Cardiac muscle cell (in vitro differentiated cells and primary cell): ENCODE data around the gene FSCN2. TPM values are rescaled to one million over a fixed set of nuclear protein-coding genes. Genes with fewer than 3 reads are reported as not detected.

Experiments used
- DNase-seq, 2 donors: peaks; one replicate each; pipeline versions ENCODE4 v3.0.0 to v3.0.0-alpha.2; 2010 to 2017; ENCODE audit warnings: low read depth in 1 of 2, low spot score in 1 of 2
- H3K27ac ChIP-seq: fragments of 200-600 bp; sonication (generic); 2 replicates; pipeline ENCODE4 v1.5.1; 2016
- H3K27me3 ChIP-seq: fragments of 200-600 bp; sonication (generic); 2 replicates; pipeline ENCODE4 v1.6.0; 2016; ENCODE audit warnings: control low read depth
- H3K36me3 ChIP-seq: fragments of 200-600 bp; sonication (generic); 2 replicates; pipeline ENCODE4 v1.5.1; 2016; ENCODE audit warnings: control low read depth
- H3K4me1 ChIP-seq: fragments of 200-600 bp; sonication (generic); 2 replicates; pipeline ENCODE4 v1.8.1; 2017; ENCODE audit warnings: low read depth, mild to moderate bottlenecking, mixed run types
- H3K4me3 ChIP-seq: fragments of 200-600 bp; sonication (generic); 2 replicates; pipeline ENCODE4 v1.5.1; 2016; ENCODE audit warnings: mild to moderate bottlenecking
- H3K9me3 ChIP-seq: fragments of 200-600 bp; sonication (generic); 2 replicates; pipeline ENCODE4 v1.5.1; 2017; ENCODE audit warnings: low read depth, mild to moderate bottlenecking, control low read depth
- polyA plus RNA-seq: library from polyadenylated mRNA; unstranded; fragments of >200 nt; fragmentation: Nextera tagmentation; extraction: Ambion mirVana; gene quantifications from 2 replicates; pipeline ENCODE4 v1.2.1, GENCODE V29; 2016
- total RNA-seq: library from RNA; depleted of rRNA; stranded (reverse); fragments of >200 nt; gene quantifications from 2 replicates; pipeline ENCODE4 v1.2.3, GENCODE V29; 2016
- TF ChIP-seq, protein P1 (sequence below): IDR thresholded peaks from 2 replicates; pipeline ENCODE4 v1.5.1; 2012; ENCODE audit warnings: low read depth, mild to moderate bottlenecking, low read length

FSCN2 gene
- total and polyA plus RNA-seq, 2 experiments from 2014 or later = 1.5 to 9.0 TPM

DNA sequence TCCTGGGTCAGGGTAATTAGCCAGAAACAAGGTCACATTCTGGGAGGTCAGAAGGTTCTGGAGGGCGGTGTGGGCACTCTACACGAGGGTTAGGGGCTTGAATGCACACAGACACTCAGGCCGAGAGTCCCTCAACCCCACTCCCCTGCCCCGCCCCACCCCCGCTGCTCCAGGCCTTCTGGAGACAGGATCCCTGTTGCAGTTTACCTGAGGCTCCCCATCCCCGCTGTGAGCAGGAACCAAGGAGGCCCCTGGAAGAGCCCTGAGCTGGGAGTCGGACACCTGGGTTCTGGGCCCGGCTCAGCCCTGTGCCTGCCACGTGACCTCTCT lies 11.2 kb upstream of the FSCN2 start:
- TF ChIP-seq, protein P1, sequence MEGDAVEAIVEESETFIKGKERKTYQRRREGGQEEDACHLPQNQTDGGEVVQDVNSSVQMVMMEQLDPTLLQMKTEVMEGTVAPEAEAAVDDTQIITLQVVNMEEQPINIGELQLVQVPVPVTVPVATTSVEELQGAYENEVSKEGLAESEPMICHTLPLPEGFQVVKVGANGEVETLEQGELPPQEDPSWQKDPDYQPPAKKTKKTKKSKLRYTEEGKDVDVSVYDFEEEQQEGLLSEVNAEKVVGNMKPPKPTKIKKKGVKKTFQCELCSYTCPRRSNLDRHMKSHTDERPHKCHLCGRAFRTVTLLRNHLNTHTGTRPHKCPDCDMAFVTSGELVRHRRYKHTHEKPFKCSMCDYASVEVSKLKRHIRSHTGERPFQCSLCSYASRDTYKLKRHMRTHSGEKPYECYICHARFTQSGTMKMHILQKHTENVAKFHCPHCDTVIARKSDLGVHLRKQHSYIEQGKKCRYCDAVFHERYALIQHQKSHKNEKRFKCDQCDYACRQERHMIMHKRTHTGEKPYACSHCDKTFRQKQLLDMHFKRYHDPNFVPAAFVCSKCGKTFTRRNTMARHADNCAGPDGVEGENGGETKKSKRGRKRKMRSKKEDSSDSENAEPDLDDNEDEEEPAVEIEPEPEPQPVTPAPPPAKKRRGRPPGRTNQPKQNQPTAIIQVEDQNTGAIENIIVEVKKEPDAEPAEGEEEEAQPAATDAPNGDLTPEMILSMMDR = no peak
- H3K27me3 ChIP-seq = peaks cover 5% of the 10 kb centered on the region
- H3K4me3 ChIP-seq = no peak overlapping the region
- peaks cover 8% of the 10 kb centered on the region for H3K36me3 ChIP-seq
- peaks cover 36% of the 10 kb centered on the region for H3K4me1 ChIP-seq
- DNase-seq = peak in 1 of 2 donors; percentile 0
- H3K27ac ChIP-seq = no peak overlapping the region
- H3K9me3 ChIP-seq = no peaks in the 10 kb centered on the region

DNA sequence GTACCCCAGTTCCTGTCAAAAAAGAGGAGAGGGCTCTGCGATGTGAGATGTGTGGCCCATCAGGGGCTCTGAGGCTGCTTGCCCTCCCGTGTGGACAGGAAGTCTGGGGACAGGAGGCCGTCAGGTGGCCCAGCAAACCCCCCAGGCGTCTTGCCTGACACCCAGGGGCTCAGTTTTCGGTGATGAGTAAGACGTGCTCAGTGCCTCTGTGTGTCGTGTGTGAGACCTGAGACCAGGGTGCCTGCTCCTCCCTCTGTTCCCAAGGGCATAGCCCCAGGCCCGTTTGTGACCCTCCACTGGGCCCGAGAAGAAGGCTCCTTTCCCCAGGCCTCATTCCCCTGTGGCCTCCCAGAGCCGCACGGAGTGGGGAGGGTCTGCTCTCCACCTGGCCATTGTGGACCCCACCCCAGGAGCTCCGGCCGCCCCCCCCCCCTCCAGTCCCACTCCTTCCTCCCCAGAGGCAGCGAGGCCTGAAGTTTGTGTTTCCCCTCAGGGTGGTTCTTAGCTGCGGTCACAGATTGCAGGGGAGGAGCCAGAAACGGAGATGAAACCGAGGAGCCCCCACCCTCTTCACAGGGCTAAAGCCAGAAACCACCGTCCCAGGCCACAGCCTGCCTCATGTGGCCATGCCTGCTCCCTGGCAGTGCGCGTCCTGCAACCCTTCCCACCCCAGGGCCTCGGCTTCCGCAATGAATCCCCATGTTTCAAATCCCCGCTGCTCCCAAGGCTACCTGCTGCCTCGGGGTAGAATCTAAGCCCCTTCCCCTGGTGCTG lies 10.7 kb upstream of the FSCN2 start:
- H3K4me1 ChIP-seq = peaks cover 36% of the 10 kb centered on the region
- TF ChIP-seq, protein P1 = no peak
- H3K4me3 ChIP-seq = no peak overlapping the region
- DNase-seq = peak in 1 of 2 donors; percentile 14
- peaks cover 3% of the 10 kb centered on the region for H3K36me3 ChIP-seq
- H3K27me3 ChIP-seq = peaks cover 5% of the 10 kb centered on the region
- H3K9me3 ChIP-seq = no peaks in the 10 kb centered on the region
- no peak overlapping the region for H3K27ac ChIP-seq

GRCh38 chr17:81518113-81518784 lies 9.9 kb upstream of the FSCN2 start:
- Histone ChIP-seq H3K4me1 (peaks cover 36% of the 10 kb centered on the region), H3K27ac (no peak overlapping the region), H3K4me3 (no peak overlapping the region), H3K9me3 (no peaks in the 10 kb centered on the region), H3K27me3 (peaks cover 5% of the 10 kb centered on the region), H3K36me3 (no peaks in the 10 kb centered on the region)
- peak; percentile 29 to 55 for DNase-seq
- TF ChIP-seq, protein P1 = no peak

GRCh38 chr17:81518785-81519283 lies 9.3 kb upstream of the FSCN2 start:
- H3K36me3 ChIP-seq = no peaks in the 10 kb centered on the region
- H3K27ac ChIP-seq = no peak overlapping the region
- H3K27me3 ChIP-seq = peaks cover 5% of the 10 kb centered on the region
- peak overlapping the region; percentile 23 for H3K4me3 ChIP-seq
- H3K9me3 ChIP-seq = no peaks in the 10 kb centered on the region
- H3K4me1 ChIP-seq = peaks cover 42% of the 10 kb centered on the region
- peak; percentile 33 to 34 for DNase-seq
- TF ChIP-seq, protein P1 = no peak

- DNase-seq = peak in 1 of 2 donors; percentile 53
- TF ChIP-seq, protein P1 = peak; percentile 16
- H3K4me3 ChIP-seq = peak overlapping the region; percentile 23
- no peaks in the 10 kb centered on the region for H3K36me3 ChIP-seq
- peaks cover 5% of the 10 kb centered on the region for H3K27me3 ChIP-seq
- H3K4me1 ChIP-seq = peaks cover 42% of the 10 kb centered on the region
- H3K9me3 ChIP-seq = no peaks in the 10 kb centered on the region
- no peak overlapping the region for H3K27ac ChIP-seq
Observed at GRCh38 chr17:81519284-81520020, 8.7 kb upstream of the FSCN2 start.
